Measurements from ENCODE around the gene SKIC2.
"Not testable (repeated sequence)": the region's sequence is repeated elsewhere in the genome, so short reads cannot be mapped to it uniquely, and the experiment has no call there.

GRCh38 chr6:31909298-31909697 is 49.7 kb upstream of the SKIC2 start:
- not testable (repeated sequence) for TF ChIP-seq CTCF (IDR thresholded peaks at IDR 0.05; ENCODE audit: low read depth, low read length); EZH2phosphoT487 (IDR thresholded peaks at IDR 0.05; ENCODE audit: low read depth)

Data from OCI-LY3 (cell line).